ENCODE measurements around the gene DNM1.
"Not testable (repeated sequence)": the region's sequence is repeated elsewhere in the genome, so short reads cannot be mapped to it uniquely, and the experiment has no call there.

The DNM1 gene

GRCh38 chr9:128276008-128276573 lies 72.9 kb downstream of the DNM1 start, which contains the start of gene SWI5:
Gene SWI5 (plus strand): TSS chr9:128276276.
- peak; percentile 100 for DNase-seq (ENCODE audit: low read depth in 2 of 2)

DNA sequence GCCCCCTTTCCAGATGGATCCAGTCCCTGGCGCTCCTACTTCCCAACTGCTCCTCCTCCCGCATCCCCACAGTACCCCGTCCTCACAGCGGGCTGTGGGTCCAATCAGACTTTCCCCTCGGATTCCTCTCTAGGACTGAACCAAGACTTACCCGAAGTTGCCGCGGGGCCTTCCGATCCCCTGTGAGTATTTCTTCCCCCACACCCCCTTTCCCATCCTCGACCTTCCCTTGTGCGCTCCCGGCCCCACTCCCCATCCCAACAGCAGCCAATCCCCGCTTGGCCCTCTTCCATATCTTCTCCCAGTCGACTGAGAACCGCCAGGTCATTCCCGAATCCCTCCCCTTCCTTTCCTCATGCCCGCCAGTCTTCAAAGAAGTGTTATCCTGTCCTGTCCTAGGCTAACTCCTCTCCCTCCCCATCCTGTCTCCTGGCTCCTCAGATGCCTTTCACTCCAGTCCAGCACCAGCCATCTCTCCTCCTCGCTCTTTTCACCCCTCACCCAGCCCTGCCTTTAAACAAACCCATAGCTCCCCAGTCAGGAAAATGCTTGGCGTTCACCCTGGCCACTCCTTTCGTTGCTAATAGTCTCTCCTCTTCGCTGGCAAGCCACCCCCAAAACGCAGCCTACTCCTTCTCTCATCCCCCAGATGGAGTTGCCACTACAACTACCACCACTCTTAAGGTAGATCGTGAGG lies 73.5 kb downstream of the DNM1 start:
- no peak for DNase-seq (ENCODE audit: low read depth in 2 of 2)

DNA sequence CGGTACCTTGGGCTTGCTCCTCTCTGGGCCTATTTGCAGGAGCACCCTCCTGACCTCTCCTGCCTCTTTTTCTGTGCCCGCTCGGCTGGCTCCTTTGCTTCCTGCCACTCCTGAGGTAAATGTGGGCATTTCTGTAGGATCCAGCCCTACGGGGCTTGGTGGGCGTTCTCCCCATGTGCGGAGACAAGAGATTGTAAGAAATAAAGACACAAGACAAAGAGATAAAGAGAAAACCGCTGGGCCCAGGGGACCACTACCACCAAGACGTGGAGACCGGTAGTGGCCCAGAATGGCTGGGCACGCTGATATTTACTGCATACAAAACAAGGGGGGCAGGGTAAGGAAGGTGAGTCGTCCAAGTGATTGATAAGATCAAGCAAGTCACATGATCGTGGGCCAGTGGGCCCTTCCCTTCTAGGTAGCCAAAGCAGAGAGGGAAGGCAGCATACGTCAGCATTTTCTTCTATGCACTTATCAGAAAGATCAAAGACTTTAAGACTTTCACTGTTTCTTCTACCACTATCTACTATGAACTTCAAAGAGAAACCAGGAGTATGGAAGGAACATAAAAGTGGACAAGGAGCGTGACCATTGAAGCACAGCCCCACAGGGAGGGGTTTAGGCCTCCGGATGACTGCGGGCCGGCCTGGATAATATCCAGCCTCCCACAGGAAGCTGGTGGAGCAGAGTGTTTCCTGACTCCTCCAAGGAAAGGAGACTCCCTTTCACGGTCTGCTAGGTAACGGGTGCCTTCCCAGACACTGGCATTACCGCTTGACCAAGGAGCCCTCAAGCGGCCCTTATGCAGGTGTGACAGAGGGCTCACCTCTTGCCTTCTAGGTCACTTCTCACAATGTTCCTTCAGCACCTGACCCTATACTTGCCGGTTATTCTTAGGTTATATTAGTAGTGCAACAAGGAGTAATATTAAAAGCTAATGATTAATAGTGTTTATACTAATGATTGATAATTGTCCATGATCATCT lies 76.2 kb downstream of the DNM1 start:
- not testable (repeated sequence) for DNase-seq (ENCODE audit: low read depth in 2 of 2)

DNA sequence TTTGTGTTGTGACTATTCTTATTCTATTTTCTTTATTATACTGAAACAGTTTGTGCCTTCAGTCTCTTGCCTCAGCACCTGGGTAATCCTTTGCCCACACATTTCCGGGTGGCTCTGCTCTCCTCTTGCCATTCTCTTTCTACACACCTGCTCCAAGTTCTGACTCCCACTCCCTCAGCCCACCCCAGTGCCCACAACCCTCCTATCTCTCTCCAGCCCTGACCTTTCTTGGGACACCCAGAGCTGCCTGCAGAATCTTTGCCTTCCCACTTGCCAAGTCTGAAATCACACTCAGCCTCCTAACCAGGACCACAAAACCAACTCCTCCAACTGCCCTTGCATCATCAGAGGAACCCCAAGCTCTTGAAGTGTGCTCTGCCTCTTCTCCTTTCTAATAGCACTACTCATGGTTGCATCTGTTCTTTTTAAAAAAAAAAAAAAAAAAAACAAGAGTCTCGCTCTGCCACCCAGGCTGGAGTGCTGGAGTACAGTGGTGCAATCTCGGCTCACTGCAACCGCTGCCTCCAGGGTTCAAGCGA lies 77.0 kb downstream of the DNM1 start:
- no peak for DNase-seq (ENCODE audit: low read depth in 2 of 2)

- no peak for DNase-seq (ENCODE audit: low read depth in 2 of 2)
Measured at GRCh38 chr9:128282500-128282899, 79.3 kb downstream of the DNM1 start.

- DNase-seq (ENCODE audit: low read depth in 2 of 2): no peak
Measured at GRCh38 chr9:128285033-128285784, 82.0 kb downstream of the DNM1 start.

GRCh38 chr9:128286440-128286839 lies 83.3 kb downstream of the DNM1 start:
- no peak for DNase-seq (ENCODE audit: low read depth in 2 of 2)

DNA sequence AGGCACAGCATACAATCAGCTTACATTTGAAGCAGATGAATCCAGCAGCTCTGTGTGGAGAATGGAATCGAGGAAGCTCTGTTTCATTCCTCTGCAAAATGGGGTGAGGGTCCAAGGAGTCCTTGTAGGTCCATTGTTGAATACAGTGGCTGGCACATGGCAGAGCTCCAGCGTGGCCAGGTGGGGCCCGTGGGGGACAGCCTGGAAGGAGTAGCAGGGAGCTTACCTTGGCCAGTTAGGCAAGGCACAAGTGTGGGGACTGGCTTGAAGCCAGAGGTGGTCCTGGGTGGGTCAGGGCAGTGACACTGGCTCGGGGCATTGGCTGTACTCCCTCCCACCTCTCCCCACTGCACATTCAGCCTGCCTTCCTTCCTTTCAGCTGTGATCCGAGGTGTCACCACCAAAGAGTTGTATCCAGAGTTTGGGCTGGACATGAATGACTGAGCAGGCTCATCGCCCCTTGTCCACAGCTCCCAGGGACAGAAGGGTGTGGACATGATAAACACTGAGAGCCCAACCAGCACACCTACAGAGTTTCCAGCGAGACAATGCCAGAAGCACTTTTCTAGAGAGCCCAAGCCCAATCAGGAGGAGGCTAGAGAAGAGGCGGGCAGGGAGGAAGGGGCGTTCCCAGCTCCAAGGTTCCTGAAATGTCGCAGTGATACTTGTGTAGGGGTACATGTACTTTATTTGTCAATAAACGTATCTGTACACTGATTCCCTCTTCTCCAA lies 85.3 kb downstream of the DNM1 start:
- no peak for DNase-seq (ENCODE audit: low read depth in 2 of 2)

- no peak for DNase-seq (ENCODE audit: low read depth in 2 of 2)
Measured at GRCh38 chr9:128292009-128292408, 88.8 kb downstream of the DNM1 start.

DNA sequence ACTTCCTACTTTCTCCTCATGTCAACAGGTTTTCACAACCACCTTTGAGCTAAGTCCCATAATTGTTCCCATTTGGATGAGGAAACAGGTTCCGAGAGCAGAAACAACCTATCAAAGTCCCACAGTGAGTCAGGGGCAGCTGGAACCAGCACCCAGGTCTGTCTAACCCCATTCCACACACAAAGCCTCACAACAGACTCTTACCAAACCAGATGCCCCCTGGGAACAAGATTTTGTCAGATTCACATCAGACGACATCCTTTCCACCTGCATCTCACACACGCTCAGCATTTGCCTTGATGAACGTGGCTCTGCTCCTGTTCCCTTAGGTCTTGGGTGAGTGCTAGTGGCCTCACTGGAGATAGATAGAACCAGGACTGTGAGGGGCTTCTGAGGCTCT lies 89.9 kb downstream of the DNM1 start:
- DNase-seq (ENCODE audit: low read depth in 2 of 2): no peak

DNA sequence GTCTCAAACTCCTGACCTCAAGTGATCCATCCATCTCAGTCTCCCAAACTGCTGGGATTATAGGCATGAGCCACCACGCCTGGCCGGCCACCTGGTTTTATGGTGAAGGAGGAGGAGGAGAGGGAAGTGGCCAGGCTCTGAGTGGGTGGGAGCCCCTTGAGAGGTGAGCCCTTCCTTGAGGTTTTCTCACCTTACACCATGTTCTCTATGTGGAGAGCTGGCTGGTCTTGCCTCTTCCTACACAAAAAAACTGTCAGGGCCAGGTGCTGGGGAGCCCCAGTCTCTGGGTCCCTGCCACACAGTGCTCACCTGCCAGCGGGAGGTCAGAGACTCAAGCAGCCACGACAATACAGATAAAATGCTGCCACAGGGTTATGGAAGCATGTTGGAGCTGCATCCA lies 91.0 kb downstream of the DNM1 start:
- DNase-seq (ENCODE audit: low read depth in 2 of 2): no peak

- no peak for DNase-seq (ENCODE audit: low read depth in 2 of 2)
Measured at GRCh38 chr9:128296340-128297220, 93.4 kb downstream of the DNM1 start.

DNA sequence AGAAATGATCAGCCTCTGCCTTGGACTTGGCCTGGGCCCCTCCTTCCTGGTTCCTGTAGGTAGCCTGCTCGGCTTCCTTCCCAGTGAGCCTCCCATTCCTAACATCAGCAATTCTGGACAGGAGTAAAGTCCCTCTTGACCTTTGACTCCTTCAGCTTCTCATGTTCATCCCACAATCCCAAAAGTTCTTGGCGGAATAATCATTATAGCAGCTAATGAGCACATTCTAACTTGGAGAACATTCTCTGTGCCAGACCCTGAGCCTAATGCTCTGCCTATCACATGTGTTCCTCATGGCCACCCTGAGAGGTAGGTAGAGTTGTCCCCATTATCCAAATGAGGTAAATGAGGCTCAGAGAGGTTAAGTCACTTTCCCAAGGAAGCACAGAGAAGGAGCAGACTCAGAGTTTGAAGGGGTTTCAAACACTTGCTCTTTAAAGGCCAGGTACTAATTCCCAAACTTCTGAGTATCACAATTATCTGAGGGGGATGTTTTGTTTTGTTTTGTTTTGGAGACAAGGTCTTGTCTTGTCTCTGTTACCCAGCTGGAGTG lies 94.1 kb downstream of the DNM1 start:
- no peak for DNase-seq (ENCODE audit: low read depth in 2 of 2)

- no peak for DNase-seq (ENCODE audit: low read depth in 2 of 2)
Measured at GRCh38 chr9:128298535-128299482, 95.6 kb downstream of the DNM1 start.

GRCh38 chr9:128304136-128304970 lies 101.2 kb downstream of the DNM1 start:
- no peak for DNase-seq (ENCODE audit: low read depth in 2 of 2)
